ENCODE results near the gene MRPS12. TPM values are rescaled to one million over a fixed set of nuclear protein-coding genes. Genes with fewer than 3 reads are reported as not detected.

Gene MRPS12
- total and polyA plus RNA-seq, 2 of the 13 experiments (the other 11 are each of a cell fraction or from before 2014, with no cell fraction given) = 27.5 to 54.8 TPM

DNA sequence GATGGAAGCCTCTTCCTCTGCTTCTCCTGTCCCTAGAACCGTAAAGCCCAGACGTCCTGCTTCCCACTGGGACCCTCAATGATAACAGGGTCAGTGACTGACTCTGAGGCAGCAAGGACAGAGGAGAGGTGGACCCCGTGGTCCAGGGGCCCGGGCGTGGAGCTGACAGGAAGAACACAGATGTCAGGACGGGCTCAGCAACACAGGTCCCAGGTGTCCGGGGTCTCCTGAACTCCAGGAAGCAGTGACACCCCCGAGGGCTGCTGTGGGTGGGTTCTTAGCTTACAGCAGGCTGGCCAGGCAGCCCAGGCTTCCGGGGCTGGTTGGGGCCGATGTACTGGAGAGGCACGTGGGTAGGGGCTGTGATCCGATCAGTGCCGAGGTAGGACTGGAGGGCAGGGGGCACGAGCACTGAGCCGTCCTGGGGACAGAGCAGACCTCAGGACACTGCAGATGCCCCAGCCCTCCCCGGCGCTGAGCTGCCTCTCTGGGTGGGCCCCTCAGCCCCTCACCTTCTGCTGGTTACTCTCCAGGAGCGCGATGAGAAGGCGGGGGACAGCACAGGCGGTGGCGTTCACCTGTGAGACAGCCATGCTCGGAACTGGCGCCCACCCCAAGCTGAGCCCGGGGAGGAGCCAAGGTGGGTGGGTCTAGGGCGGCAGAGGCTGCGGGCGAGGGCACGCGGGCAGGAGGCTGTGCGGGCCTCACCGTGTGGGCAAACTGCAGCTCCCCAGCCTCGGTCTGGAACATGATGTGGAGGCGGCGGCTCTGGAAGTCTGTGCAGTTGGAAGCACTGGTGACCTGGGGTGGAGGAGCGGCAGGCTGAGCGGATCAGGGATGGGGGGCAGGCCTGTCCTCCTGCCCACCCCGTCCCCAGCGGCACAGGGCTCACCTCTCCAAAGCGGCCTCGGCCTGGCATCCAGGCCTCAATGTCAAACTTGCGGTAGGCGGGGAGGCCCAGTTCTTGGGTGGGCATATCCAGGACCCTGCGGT, 15.1 kb upstream of the MRPS12 start:
- POLR2A ChIA-PET = no interaction called here
- no TSS peak for BruUV-seq (replicated peaks)
- no peak for DNase-seq (ENCODE audit: low spot score)

DNA sequence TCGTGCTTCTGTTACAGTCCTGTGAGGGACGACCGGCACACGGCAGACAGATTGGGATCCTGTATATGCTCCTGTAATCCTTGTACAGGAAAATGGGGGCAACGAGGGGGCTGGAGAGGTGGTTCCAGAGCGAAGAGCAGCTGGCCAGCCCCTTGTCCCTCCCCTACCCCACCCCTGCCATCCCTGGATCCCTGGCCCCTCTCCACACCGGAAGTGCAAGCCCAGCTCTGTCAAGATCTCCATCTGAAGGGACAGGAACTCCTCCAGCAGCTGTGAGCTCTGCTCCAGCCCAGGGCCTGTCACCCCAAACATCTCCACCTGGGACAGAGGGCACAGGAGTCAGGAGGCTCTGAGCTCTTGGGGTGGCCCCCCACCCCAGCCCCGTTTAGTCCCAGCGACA, 13.2 kb upstream of the MRPS12 start:
- no peak for FAIRE-seq
- Histone ChIP-seq H3K27ac (ENCODE audit: extremely low read length, insufficient read depth, low read length) (no peak overlapping the region), H3K79me2 (ENCODE audit: insufficient read depth, low read length) (no peaks in the 10 kb centered on the region), H3K4me1 (ENCODE audit: insufficient read depth, low read length) (peaks cover 12% of the 10 kb centered on the region), H2AFZ (ENCODE audit: low read length) (no peak overlapping the region), H3K9ac (ENCODE audit: insufficient read depth, low read depth, low read length) (no peak overlapping the region), H3K4me3 (replicated peaks in 1 of 3; ENCODE audit: insufficient read depth in 1 of 3, low read depth in 2 of 3, low read length in 3 of 3) (no peak overlapping the region), H4K20me1 (ENCODE audit: insufficient read depth, low read length) (no peaks in the 10 kb centered on the region), H3K36me3 (replicated peaks in 1 of 2; ENCODE audit: control insufficient read depth in 1 of 2, insufficient read depth in 2 of 2, low read length in 2 of 2) (peaks cover 1 to 13% of the 10 kb centered on the region in 2 experiments), H3K9me3 (ENCODE audit: low read length) (no peaks in the 10 kb centered on the region), H3K27me3 (ENCODE audit: control insufficient read depth in 1 of 2, insufficient read depth in 2 of 2, low read length in 2 of 2) (no peaks in the 10 kb centered on the region), H3K4me2 (ENCODE audit: low read depth, low read length) (no peak overlapping the region)
- WGBS (ENCODE audit: low lambda C conversion rate) = 80% methylated on average over 5 of the region's 9 CpGs
- in situ Hi-C loops (cut with HindIII; ENCODE audit: extremely low pct_ligation_motif_present, low pct_unique_long_range_greater_than_20kb) (loop anchor here (25.0 kb wide), 1 partner anchor 180 kb away; the partner anchor contains the start of gene CAPN12), intact Hi-C loops (cut with micrococcal nuclease; ENCODE audit: unreplicated experiment) (no loop called here)
- ChIA-PET CTCF (ENCODE audit: low intra/inter-chr PET ratio, low total read pairs) (no interaction called here), POLR2A (interaction anchor here (0.9 to 1.2 kb wide), 3 partner anchors 12 to 18 kb away, joined by 3 to 4 read pairs (median 4); partner anchors contain the start of genes NFKBIB and SIRT2)
- peak; percentile 6; the same call in 2 of the 3 replicates for ATAC-seq
- no peak for DNase-seq (ENCODE audit: low spot score)
- no TSS peak for BruUV-seq (replicated peaks)
- TF ChIP-seq, protein P1, sequence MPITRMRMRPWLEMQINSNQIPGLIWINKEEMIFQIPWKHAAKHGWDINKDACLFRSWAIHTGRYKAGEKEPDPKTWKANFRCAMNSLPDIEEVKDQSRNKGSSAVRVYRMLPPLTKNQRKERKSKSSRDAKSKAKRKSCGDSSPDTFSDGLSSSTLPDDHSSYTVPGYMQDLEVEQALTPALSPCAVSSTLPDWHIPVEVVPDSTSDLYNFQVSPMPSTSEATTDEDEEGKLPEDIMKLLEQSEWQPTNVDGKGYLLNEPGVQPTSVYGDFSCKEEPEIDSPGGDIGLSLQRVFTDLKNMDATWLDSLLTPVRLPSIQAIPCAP (CRISPR knock-in tag; IDR thresholded peaks at IDR 0.05; ENCODE audit: low read depth) = no peak
- TF ChIP-seq RCOR2 (CRISPR knock-in tag; IDR thresholded peaks at IDR 0.05) (no peak), ZNF510 (CRISPR knock-in tag; IDR thresholded peaks at IDR 0.05; ENCODE audit: low read depth) (no peak), ZNF550 (CRISPR knock-in tag; IDR thresholded peaks at IDR 0.05; ENCODE audit: borderline replicate concordance) (no peak), ZSCAN29 (CRISPR knock-in tag; conservative IDR thresholded peaks at IDR 0.05) (no peak), ZNF577 (CRISPR knock-in tag; IDR thresholded peaks at IDR 0.05; ENCODE audit: borderline replicate concordance, low read depth) (no peak), ZNF10 (CRISPR knock-in tag; IDR thresholded peaks at IDR 0.05; ENCODE audit: borderline replicate concordance, low read depth) (no peak), ZNF337 (CRISPR knock-in tag; IDR thresholded peaks at IDR 0.05; ENCODE audit: borderline replicate concordance, low read depth) (no peak), HOXA3 (CRISPR knock-in tag; IDR thresholded peaks at IDR 0.05) (no peak), ELF4 (CRISPR knock-in tag; IDR thresholded peaks at IDR 0.05; ENCODE audit: borderline replicate concordance) (no peak), NFYB (CRISPR knock-in tag; IDR thresholded peaks at IDR 0.05) (no peak), IRF2 (CRISPR knock-in tag; IDR thresholded peaks at IDR 0.05) (no peak), ZNF761 (CRISPR knock-in tag; conservative IDR thresholded peaks at IDR 0.05) (no peak)

More for the DNA sequence above, 15.1 kb upstream of the MRPS12 start:
- CTCF ChIA-PET (ENCODE audit: low intra/inter-chr PET ratio, low total read pairs) = no interaction called here
- intact Hi-C loops (cut with micrococcal nuclease; ENCODE audit: unreplicated experiment) = no loop called here
- in situ Hi-C loops (cut with HindIII; ENCODE audit: extremely low pct_ligation_motif_present, low pct_unique_long_range_greater_than_20kb) = loop anchor here (25.0 kb wide), 1 partner anchor 178 kb away; the partner anchor contains the start of gene CAPN12
- TF ChIP-seq RBFOX2 (IDR thresholded peaks at IDR 0.05; ENCODE audit: low read depth, low read length) (0 out of 2 replicates have a peak, but pooled peaks have one; percentile 20), AGO2 (optimal IDR thresholded peaks at IDR 0.05; ENCODE audit: low read depth, low read length) (peak; percentile 83)
- TF ChIP-seq, protein P2, sequence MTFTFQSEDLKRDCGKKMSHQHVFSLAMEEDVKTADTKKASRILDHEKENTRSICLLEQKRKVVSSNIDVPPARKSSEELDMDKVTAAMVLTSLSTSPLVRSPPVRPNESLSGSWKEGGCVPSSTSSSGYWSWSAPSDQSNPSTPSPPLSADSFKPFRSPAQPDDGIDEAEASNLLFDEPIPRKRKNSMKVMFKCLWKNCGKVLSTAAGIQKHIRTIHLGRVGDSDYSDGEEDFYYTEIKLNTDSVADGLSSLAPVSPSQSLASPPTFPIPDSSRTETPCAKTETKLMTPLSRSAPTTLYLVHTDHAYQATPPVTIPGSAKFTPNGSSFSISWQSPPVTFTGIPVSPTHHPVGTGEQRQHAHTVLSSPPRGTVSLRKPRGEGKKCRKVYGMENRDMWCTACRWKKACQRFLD (CRISPR knock-in tag; IDR thresholded peaks at IDR 0.05; ENCODE audit: borderline replicate concordance) = no peak
- 95% methylated on average over 27 of the region's 44 CpGs for WGBS (ENCODE audit: low lambda C conversion rate)
- no peak overlapping the region for H3K4me3 ChIP-seq (replicated peaks in 1 of 3; ENCODE audit: insufficient read depth in 1 of 3, low read depth in 2 of 3, low read length in 3 of 3)
- H3K9ac ChIP-seq (ENCODE audit: insufficient read depth, low read depth, low read length) = no peak overlapping the region
- H2AFZ ChIP-seq (ENCODE audit: low read length) = no peak overlapping the region
- no peak overlapping the region for H3K4me2 ChIP-seq (ENCODE audit: low read depth, low read length)
- H3K4me1 ChIP-seq (ENCODE audit: insufficient read depth, low read length) = peaks cover 12% of the 10 kb centered on the region
- H3K9me3 ChIP-seq (ENCODE audit: low read length) = no peaks in the 10 kb centered on the region
- ATAC-seq = no peak
- no peak for FAIRE-seq
- H3K27me3 ChIP-seq (ENCODE audit: control insufficient read depth in 1 of 2, insufficient read depth in 2 of 2, low read length in 2 of 2) = no peaks in the 10 kb centered on the region
- H3K36me3 ChIP-seq (replicated peaks in 1 of 2; ENCODE audit: control insufficient read depth in 1 of 2, insufficient read depth in 2 of 2, low read length in 2 of 2) = no peaks in the 10 kb centered on the region; a peak in 2 of 5 replicates
- H4K20me1 ChIP-seq (ENCODE audit: insufficient read depth, low read length) = no peaks in the 10 kb centered on the region
- H3K27ac ChIP-seq (ENCODE audit: extremely low read length, insufficient read depth, low read length) = no peak overlapping the region
- no peaks in the 10 kb centered on the region for H3K79me2 ChIP-seq (ENCODE audit: insufficient read depth, low read length)
